H1 (cell line): ENCODE measurements around the gene TRAF6. TPM values are rescaled to one million over a fixed set of nuclear protein-coding genes. Genes with fewer than 3 reads are reported as not detected.

Experiments used
- GABPA ChIP-seq: IDR thresholded peaks from 2 replicates; pipeline ENCODE4 v1.6.1; 2011; ENCODE audit warnings: mild to moderate bottlenecking, low read length, moderate library complexity, borderline replicate concordance; ENCODE audit not compliant: insufficient read depth
- HDAC2 ChIP-seq, 2 experiments: fragments of 300-600 bp in 1 of 2; sonication (generic) in 1 of 2; IDR thresholded peaks; 2 replicates each; pipeline ENCODE4 v1.6.1; 2011 to 2012; ENCODE audit warnings: low read depth in 2 of 2, low read length in 2 of 2, mild to moderate bottlenecking in 2 of 2, moderate library complexity in 2 of 2, borderline replicate concordance in 1 of 2, inconsistent platforms in 1 of 2
- KDM1A ChIP-seq: fragments of 200-600, 300-600 bp; sonication (generic); IDR thresholded peaks from 2 replicates; pipeline ENCODE4 v1.7.1; 2016; ENCODE audit warnings: mild to moderate bottlenecking, low read length, borderline replicate concordance
- RXRA ChIP-seq: IDR thresholded peaks from 2 replicates; pipeline ENCODE4 v1.6.1; 2011; ENCODE audit warnings: low read depth, mild to moderate bottlenecking, low read length, moderate library complexity; ENCODE audit not compliant: insufficient read depth
- SIX5 ChIP-seq: IDR thresholded peaks from 2 replicates; pipeline ENCODE4 v1.6.1; 2011; ENCODE audit warnings: mild to moderate bottlenecking, low read depth, low read length
- TAF7 ChIP-seq: optimal IDR thresholded peaks from 2 replicates; pipeline ENCODE3; 2011; ENCODE audit warnings: low read depth, mild to moderate bottlenecking, inconsistent platforms, low read length, moderate library complexity, borderline replicate concordance
- TBP ChIP-seq: IDR thresholded peaks from 2 replicates; pipeline ENCODE4 v1.6.1; 2011; ENCODE audit warnings: low read depth, low read length, improper control_type of control experiment
- polyA plus RNA-seq, 7 experiments: library from polyadenylated mRNA; depleted of rRNA in 3 of 7; stranded (reverse) in 5 of 7; unstranded in 2 of 7; fragments of >200 nt in 5 of 7; fragments of 200-250 nt in 2 of 7; gene quantifications; 1 replicate in 5 of 7; 2 replicates in 1 of 7; 4 replicates in 1 of 7; pipeline versions ENCODE4 v1.2.1 to v1.2.3, GENCODE V29; 2011 to 2013; ENCODE audit warnings: missing spikeins in 2 of 7, mixed read lengths in 2 of 7
- total RNA-seq: library from RNA; stranded (reverse); fragmentation: NEBNext Ultra II Directional; extraction: Animal tissue kit (Norgen Biotek cat#: 25700); gene quantifications from 2 replicates; pipeline ENCODE4 v1.2.1, GENCODE V29; 2021
- TF ChIP-seq, protein P1 (sequence below): fragments of 300-600 bp; sonication (generic); IDR thresholded peaks from 2 replicates; pipeline ENCODE4 v1.7.1; 2012; ENCODE audit warnings: low read length, moderate library complexity, mild to moderate bottlenecking, inconsistent platforms; ENCODE audit not compliant: insufficient replicate concordance
- TF ChIP-seq, protein P2 (sequence below): IDR thresholded peaks from 2 replicates; pipeline ENCODE4 v1.6.1; 2012; ENCODE audit warnings: inconsistent platforms

Gene TRAF6
- total and polyA plus RNA-seq, 2 of the 8 experiments (the other 6 are each of a cell fraction or from before 2014, with no cell fraction given), result 4.6 to 8.8 TPM

DNA sequence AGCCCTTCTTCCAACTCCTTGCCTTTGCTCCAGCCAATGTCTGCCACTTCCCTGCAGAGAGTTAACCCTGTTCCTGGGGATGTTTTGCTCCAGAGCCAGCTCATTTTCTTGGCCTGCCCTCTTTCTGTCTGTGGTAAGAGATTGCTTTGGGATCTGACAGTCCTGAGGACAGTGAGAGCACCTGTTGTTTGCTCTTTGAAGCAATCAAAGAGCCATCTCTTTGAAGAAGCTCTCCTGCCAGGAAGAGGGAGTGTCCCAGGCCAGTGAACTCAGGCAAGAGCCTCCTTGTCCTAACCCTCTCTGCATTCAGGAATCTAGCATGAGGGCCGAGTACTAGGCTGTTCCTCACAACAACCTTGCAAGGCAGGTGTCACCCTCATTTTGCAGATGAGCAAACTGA lies 42.2 kb downstream of the TRAF6 start (continued):
- TF ChIP-seq, protein P1, sequence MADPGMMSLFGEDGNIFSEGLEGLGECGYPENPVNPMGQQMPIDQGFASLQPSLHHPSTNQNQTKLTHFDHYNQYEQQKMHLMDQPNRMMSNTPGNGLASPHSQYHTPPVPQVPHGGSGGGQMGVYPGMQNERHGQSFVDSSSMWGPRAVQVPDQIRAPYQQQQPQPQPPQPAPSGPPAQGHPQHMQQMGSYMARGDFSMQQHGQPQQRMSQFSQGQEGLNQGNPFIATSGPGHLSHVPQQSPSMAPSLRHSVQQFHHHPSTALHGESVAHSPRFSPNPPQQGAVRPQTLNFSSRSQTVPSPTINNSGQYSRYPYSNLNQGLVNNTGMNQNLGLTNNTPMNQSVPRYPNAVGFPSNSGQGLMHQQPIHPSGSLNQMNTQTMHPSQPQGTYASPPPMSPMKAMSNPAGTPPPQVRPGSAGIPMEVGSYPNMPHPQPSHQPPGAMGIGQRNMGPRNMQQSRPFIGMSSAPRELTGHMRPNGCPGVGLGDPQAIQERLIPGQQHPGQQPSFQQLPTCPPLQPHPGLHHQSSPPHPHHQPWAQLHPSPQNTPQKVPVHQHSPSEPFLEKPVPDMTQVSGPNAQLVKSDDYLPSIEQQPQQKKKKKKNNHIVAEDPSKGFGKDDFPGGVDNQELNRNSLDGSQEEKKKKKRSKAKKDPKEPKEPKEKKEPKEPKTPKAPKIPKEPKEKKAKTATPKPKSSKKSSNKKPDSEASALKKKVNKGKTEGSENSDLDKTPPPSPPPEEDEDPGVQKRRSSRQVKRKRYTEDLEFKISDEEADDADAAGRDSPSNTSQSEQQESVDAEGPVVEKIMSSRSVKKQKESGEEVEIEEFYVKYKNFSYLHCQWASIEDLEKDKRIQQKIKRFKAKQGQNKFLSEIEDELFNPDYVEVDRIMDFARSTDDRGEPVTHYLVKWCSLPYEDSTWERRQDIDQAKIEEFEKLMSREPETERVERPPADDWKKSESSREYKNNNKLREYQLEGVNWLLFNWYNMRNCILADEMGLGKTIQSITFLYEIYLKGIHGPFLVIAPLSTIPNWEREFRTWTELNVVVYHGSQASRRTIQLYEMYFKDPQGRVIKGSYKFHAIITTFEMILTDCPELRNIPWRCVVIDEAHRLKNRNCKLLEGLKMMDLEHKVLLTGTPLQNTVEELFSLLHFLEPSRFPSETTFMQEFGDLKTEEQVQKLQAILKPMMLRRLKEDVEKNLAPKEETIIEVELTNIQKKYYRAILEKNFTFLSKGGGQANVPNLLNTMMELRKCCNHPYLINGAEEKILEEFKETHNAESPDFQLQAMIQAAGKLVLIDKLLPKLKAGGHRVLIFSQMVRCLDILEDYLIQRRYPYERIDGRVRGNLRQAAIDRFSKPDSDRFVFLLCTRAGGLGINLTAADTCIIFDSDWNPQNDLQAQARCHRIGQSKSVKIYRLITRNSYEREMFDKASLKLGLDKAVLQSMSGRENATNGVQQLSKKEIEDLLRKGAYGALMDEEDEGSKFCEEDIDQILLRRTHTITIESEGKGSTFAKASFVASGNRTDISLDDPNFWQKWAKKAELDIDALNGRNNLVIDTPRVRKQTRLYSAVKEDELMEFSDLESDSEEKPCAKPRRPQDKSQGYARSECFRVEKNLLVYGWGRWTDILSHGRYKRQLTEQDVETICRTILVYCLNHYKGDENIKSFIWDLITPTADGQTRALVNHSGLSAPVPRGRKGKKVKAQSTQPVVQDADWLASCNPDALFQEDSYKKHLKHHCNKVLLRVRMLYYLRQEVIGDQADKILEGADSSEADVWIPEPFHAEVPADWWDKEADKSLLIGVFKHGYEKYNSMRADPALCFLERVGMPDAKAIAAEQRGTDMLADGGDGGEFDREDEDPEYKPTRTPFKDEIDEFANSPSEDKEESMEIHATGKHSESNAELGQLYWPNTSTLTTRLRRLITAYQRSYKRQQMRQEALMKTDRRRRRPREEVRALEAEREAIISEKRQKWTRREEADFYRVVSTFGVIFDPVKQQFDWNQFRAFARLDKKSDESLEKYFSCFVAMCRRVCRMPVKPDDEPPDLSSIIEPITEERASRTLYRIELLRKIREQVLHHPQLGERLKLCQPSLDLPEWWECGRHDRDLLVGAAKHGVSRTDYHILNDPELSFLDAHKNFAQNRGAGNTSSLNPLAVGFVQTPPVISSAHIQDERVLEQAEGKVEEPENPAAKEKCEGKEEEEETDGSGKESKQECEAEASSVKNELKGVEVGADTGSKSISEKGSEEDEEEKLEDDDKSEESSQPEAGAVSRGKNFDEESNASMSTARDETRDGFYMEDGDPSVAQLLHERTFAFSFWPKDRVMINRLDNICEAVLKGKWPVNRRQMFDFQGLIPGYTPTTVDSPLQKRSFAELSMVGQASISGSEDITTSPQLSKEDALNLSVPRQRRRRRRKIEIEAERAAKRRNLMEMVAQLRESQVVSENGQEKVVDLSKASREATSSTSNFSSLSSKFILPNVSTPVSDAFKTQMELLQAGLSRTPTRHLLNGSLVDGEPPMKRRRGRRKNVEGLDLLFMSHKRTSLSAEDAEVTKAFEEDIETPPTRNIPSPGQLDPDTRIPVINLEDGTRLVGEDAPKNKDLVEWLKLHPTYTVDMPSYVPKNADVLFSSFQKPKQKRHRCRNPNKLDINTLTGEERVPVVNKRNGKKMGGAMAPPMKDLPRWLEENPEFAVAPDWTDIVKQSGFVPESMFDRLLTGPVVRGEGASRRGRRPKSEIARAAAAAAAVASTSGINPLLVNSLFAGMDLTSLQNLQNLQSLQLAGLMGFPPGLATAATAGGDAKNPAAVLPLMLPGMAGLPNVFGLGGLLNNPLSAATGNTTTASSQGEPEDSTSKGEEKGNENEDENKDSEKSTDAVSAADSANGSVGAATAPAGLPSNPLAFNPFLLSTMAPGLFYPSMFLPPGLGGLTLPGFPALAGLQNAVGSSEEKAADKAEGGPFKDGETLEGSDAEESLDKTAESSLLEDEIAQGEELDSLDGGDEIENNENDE, result no peak
- no peak for TF ChIP-seq RXRA
- TF ChIP-seq SIX5, result no peak
- TF ChIP-seq, protein P2, sequence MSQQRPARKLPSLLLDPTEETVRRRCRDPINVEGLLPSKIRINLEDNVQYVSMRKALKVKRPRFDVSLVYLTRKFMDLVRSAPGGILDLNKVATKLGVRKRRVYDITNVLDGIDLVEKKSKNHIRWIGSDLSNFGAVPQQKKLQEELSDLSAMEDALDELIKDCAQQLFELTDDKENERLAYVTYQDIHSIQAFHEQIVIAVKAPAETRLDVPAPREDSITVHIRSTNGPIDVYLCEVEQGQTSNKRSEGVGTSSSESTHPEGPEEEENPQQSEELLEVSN, result no peak
- no peak for TF ChIP-seq HDAC2 (IDR thresholded peaks at IDR 0.05; ENCODE audit: borderline replicate concordance in 1 of 2, low read depth in 2 of 2, low read length in 2 of 2)
- no peak for TF ChIP-seq TAF7
- TF ChIP-seq KDM1A, result no peak
- TF ChIP-seq GABPA, result no peak
- no peak for TF ChIP-seq TBP
